Calu3 (cell line): Measurements from ENCODE around the gene NUP54. TPM values are rescaled to one million over a fixed set of nuclear protein-coding genes. Genes with fewer than 3 reads are reported as not detected.

ENCODE experiments used
- BruUV-seq: library from RNA; stranded (reverse); fragments of 400-500 nt; replicated peaks from 2 replicates; lab custom pipeline; 2021; lab: Mats Ljungman, UMichigan
- CTCF ChIA-PET: fragments of 300-600 bp; sonication (Branson Sonifier 250); formaldehyde crosslinking; loops from one replicate; lab custom pipeline; 2022; ENCODE audit warnings: antibody characterized with exemption; lab: Charles Lee
- DNase-seq: peaks from one replicate; pipeline ENCODE4 v3.0.0; 2022
- H3K27ac Mint-ChIP-seq: one replicate; pipeline ENCODE4 v1.8.0; 2022; ENCODE audit warnings: mixed read lengths; ENCODE audit not compliant: unreplicated experiment
- H3K27me3 Mint-ChIP-seq: one replicate; pipeline ENCODE4 v1.8.0; 2022; ENCODE audit warnings: mixed read lengths; ENCODE audit not compliant: unreplicated experiment
- H3K36me3 Mint-ChIP-seq: one replicate; pipeline ENCODE4 v1.8.0; 2022; ENCODE audit warnings: mild to moderate bottlenecking, moderate library complexity, mixed read lengths; ENCODE audit not compliant: insufficient read depth, unreplicated experiment
- H3K4me1 Mint-ChIP-seq: one replicate; pipeline ENCODE4 v1.8.0; 2022; ENCODE audit warnings: mild to moderate bottlenecking, low read depth, mixed read lengths; ENCODE audit not compliant: unreplicated experiment
- H3K4me3 Mint-ChIP-seq: one replicate; pipeline ENCODE4 v1.8.0; 2022; ENCODE audit warnings: mild to moderate bottlenecking, low read depth, moderate library complexity, mixed read lengths; ENCODE audit not compliant: unreplicated experiment
- H3K9me3 Mint-ChIP-seq: one replicate; pipeline ENCODE4 v1.8.0; 2022; ENCODE audit warnings: low read depth, mixed read lengths; ENCODE audit not compliant: unreplicated experiment
- intact Hi-C: fragments of 100-400 bp; cut with micrococcal nuclease; formaldehyde crosslinking; loops from one replicate; pipeline ENCODE4 v1.10.0; 2022; ENCODE audit not compliant: unreplicated experiment
- total RNA-seq: library from RNA; stranded (reverse); gene quantifications from 2 replicates; pipeline ENCODE4 v1.2.3, GENCODE V29; 2022
- TF ChIP-seq, protein P1 (sequence below): fragments of 200-600 bp; IDR thresholded peaks from one replicate; pipeline ENCODE4 v1.8.0; 2022; ENCODE audit warnings: antibody characterized with exemption; ENCODE audit not compliant: unreplicated experiment

Gene NUP54
- total RNA-seq, 1 experiment from 2014 or later, result 33.9 TPM

GRCh38 chr4:76096076-76096475 lies 52.1 kb downstream of the NUP54 start:
- H3K27ac Mint-ChIP-seq, result no peak overlapping the region
- H3K9me3 Mint-ChIP-seq, result no peaks in the 10 kb centered on the region
- BruUV-seq, result no TSS peak
- CTCF ChIA-PET, result no interaction called here
- TF ChIP-seq, protein P1, sequence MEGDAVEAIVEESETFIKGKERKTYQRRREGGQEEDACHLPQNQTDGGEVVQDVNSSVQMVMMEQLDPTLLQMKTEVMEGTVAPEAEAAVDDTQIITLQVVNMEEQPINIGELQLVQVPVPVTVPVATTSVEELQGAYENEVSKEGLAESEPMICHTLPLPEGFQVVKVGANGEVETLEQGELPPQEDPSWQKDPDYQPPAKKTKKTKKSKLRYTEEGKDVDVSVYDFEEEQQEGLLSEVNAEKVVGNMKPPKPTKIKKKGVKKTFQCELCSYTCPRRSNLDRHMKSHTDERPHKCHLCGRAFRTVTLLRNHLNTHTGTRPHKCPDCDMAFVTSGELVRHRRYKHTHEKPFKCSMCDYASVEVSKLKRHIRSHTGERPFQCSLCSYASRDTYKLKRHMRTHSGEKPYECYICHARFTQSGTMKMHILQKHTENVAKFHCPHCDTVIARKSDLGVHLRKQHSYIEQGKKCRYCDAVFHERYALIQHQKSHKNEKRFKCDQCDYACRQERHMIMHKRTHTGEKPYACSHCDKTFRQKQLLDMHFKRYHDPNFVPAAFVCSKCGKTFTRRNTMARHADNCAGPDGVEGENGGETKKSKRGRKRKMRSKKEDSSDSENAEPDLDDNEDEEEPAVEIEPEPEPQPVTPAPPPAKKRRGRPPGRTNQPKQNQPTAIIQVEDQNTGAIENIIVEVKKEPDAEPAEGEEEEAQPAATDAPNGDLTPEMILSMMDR, result no peak
- peaks cover 1% of the 10 kb centered on the region for H3K4me1 Mint-ChIP-seq
- H3K4me3 Mint-ChIP-seq, result no peak overlapping the region
- DNase-seq, result no peak
- intact Hi-C loops, result no loop called here
- no peaks in the 10 kb centered on the region for H3K27me3 Mint-ChIP-seq
- no peaks in the 10 kb centered on the region for H3K36me3 Mint-ChIP-seq

- Mint-ChIP-seq H3K4me1 (peaks cover 6% of the 10 kb centered on the region), H3K27me3 (no peaks in the 10 kb centered on the region), H3K36me3 (no peaks in the 10 kb centered on the region), H3K4me3 (no peak overlapping the region), H3K9me3 (no peaks in the 10 kb centered on the region), H3K27ac (no peak overlapping the region)
- no TSS peak for BruUV-seq
- intact Hi-C loops, result no loop called here
- TF ChIP-seq, protein P1, result no peak
- DNase-seq, result no peak
- CTCF ChIA-PET, result no interaction called here
Observed at GRCh38 chr4:76095568-76095967, 52.6 kb downstream of the NUP54 start.

GRCh38 chr4:76091052-76091451 lies 57.1 kb downstream of the NUP54 start:
- intact Hi-C loops, result no loop called here
- no peaks in the 10 kb centered on the region for H3K27me3 Mint-ChIP-seq
- no peaks in the 10 kb centered on the region for H3K36me3 Mint-ChIP-seq
- H3K4me1 Mint-ChIP-seq, result peaks cover 11% of the 10 kb centered on the region
- BruUV-seq, result no TSS peak
- no peak overlapping the region for H3K27ac Mint-ChIP-seq
- no peak overlapping the region for H3K4me3 Mint-ChIP-seq
- H3K9me3 Mint-ChIP-seq, result no peaks in the 10 kb centered on the region
- DNase-seq, result no peak
- TF ChIP-seq, protein P1, result no peak
- CTCF ChIA-PET, result interaction anchor here (0.6 kb wide), 1 partner anchor 128 kb away, joined by 3 read pairs; no protein-coding TSS in a partner anchor

- Mint-ChIP-seq H3K36me3 (no peaks in the 10 kb centered on the region), H3K27ac (no peak overlapping the region), H3K4me3 (no peak overlapping the region), H3K27me3 (no peaks in the 10 kb centered on the region), H3K9me3 (no peaks in the 10 kb centered on the region), H3K4me1 (peaks cover 11% of the 10 kb centered on the region)
- BruUV-seq, result no TSS peak
- TF ChIP-seq, protein P1, result no peak
- intact Hi-C loops, result no loop called here
- peak; percentile 28 for DNase-seq
- CTCF ChIA-PET, result no interaction called here
Observed at GRCh38 chr4:76090241-76090691, 57.9 kb downstream of the NUP54 start.
